Activated T-helper 17 cell treated with anti-CD3 and anti-CD28 coated beads, Interleukin-2, amount 50 U/mL, for 72 hours (primary cell): Measurements from ENCODE around the gene CACNB2. TPM values are rescaled to one million over a fixed set of nuclear protein-coding genes. Genes with fewer than 3 reads are reported as not detected.
A peak's percentile ranks its signal among the peaks of the same experiment; 100 is the strongest.

Source experiments
- ATAC-seq: fragments of 150-1000 bp; cut with Tn5 transposase; replicated peaks from 2 replicates; pipeline ENCODE4 v1.10.0; 2021; ENCODE audit warnings: mild to moderate bottlenecking, moderate library complexity
- H3K27ac Mint-ChIP-seq: one replicate; pipeline ENCODE4 v1.8.0; 2022; ENCODE audit warnings: mixed read lengths
- H3K27me3 Mint-ChIP-seq: one replicate; pipeline ENCODE4 v1.8.0; 2022; ENCODE audit warnings: mixed read lengths
- H3K36me3 Mint-ChIP-seq: one replicate; pipeline ENCODE4 v1.8.0; 2022; ENCODE audit warnings: low read depth, mild to moderate bottlenecking, mixed read lengths
- H3K4me1 Mint-ChIP-seq: one replicate; pipeline ENCODE4 v1.8.0; 2022; ENCODE audit warnings: mixed read lengths
- H3K4me3 Mint-ChIP-seq: one replicate; pipeline ENCODE4 v1.8.0; 2022; ENCODE audit warnings: mild to moderate bottlenecking, mixed read lengths
- H3K9me3 Mint-ChIP-seq: one replicate; pipeline ENCODE4 v1.8.0; 2022; ENCODE audit warnings: mixed read lengths
- total RNA-seq, 2 donors: library from RNA; stranded (reverse); gene quantifications; one replicate each; pipeline ENCODE4 v1.2.3, GENCODE V29; 2022

The CACNB2 gene
- total RNA-seq, 2 donors from 2014 or later, result not detected

GRCh38 chr10:18476076-18476647 is 335.9 kb downstream of the CACNB2 start:
- Mint-ChIP-seq H3K27me3 (no peaks in the 10 kb centered on the region), H3K4me1 (peaks cover 6% of the 10 kb centered on the region), H3K27ac (no peak overlapping the region), H3K36me3 (no peaks in the 10 kb centered on the region), H3K9me3 (no peaks in the 10 kb centered on the region), H3K4me3 (no peak overlapping the region)
- ATAC-seq, result no peak

DNA sequence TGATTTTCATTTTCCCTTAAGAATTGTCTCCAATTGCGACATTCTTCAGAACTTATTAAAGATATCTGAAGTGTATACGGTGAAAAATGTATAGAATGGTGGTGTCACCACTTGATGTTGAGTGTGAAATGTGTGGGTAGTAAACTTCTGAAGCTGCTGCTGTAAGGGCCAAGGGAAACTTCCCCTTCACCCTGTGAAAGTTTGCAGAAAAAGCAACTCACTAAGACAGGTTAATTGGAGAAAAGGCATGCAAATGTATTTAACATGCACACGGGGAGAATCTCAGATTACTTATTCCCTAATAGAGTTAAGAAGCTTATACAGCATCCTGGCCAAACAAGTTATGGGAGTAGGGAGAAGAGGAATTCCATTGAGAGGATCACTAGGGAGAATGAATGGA is 338.1 kb downstream of the CACNB2 start:
- no peak overlapping the region for H3K27ac Mint-ChIP-seq
- H3K4me3 Mint-ChIP-seq, result no peak overlapping the region
- H3K27me3 Mint-ChIP-seq, result no peaks in the 10 kb centered on the region
- no peaks in the 10 kb centered on the region for H3K9me3 Mint-ChIP-seq
- H3K36me3 Mint-ChIP-seq, result no peaks in the 10 kb centered on the region
- no peak for ATAC-seq
- no peaks in the 10 kb centered on the region for H3K4me1 Mint-ChIP-seq

DNA sequence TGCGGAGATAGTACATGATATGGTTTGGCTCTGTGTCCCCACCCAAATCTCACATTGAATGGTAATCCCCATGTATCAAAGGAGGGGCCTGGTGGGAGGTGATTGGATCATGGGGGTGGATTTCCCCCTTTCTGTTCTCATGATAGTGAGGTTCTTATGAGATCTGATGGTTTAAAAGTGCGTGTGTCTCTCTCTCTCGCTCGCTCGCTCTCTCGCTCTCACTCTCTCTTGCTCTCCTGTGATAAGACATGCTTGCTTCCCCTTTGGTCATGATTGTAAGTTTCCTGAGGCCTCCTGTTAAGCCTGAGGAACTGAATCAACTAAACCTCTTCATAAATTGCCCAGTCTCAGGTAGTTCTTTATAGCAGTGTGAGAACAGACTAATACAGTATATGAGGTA is 339.3 kb downstream of the CACNB2 start:
- Mint-ChIP-seq H3K27me3 (no peaks in the 10 kb centered on the region), H3K9me3 (no peaks in the 10 kb centered on the region), H3K27ac (no peak overlapping the region), H3K4me3 (no peak overlapping the region), H3K36me3 (no peaks in the 10 kb centered on the region), H3K4me1 (no peaks in the 10 kb centered on the region)
- ATAC-seq, result no peak

DNA sequence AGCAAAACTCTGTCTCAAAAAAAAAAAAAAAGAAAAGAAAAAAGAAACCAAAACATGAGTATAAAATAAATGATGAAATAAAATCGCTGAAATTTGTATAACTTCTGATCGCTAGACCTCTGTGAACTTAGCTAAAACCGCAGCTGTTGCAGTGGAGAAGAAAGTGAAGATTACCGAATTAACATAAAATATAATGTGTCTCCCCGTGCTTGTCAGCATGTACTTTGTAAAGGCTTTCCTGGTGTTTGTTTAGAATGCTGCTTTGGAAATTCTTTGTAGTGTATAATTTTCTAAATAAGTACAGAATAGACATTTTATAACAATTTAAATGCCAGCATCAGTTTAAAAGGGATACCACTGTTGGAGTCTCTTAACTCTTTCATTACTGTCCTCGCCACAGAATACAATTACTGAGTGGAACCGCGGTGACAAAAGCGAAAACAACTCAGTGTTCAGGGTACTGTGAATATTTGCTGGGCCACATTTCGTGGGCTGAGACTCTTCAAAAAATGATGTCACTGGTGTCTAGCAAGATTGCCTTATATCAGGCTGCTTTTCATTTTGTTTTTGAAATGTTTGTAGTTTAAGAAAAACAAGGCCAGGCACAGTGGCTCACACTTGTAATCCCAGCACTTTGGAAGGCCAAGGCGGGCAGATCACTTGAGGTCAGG is 343.4 kb downstream of the CACNB2 start:
- H3K9me3 Mint-ChIP-seq, result no peaks in the 10 kb centered on the region
- H3K27me3 Mint-ChIP-seq, result peaks cover 4% of the 10 kb centered on the region
- no peak for ATAC-seq
- no peaks in the 10 kb centered on the region for H3K4me1 Mint-ChIP-seq
- H3K4me3 Mint-ChIP-seq, result no peak overlapping the region
- H3K27ac Mint-ChIP-seq, result no peak overlapping the region
- no peaks in the 10 kb centered on the region for H3K36me3 Mint-ChIP-seq

GRCh38 chr10:18486438-18486837 is 346.2 kb downstream of the CACNB2 start:
- Mint-ChIP-seq H3K36me3 (no peaks in the 10 kb centered on the region), H3K9me3 (no peaks in the 10 kb centered on the region), H3K27me3 (peaks cover 4% of the 10 kb centered on the region), H3K4me3 (no peak overlapping the region), H3K27ac (no peak overlapping the region), H3K4me1 (no peaks in the 10 kb centered on the region)
- no peak for ATAC-seq

- ATAC-seq, result no peak
- Mint-ChIP-seq H3K27ac (no peak overlapping the region), H3K9me3 (no peaks in the 10 kb centered on the region), H3K27me3 (peaks cover 4% of the 10 kb centered on the region), H3K36me3 (no peaks in the 10 kb centered on the region), H3K4me3 (no peak overlapping the region), H3K4me1 (no peaks in the 10 kb centered on the region)
Observed at GRCh38 chr10:18490755-18491154, 350.5 kb downstream of the CACNB2 start.

GRCh38 chr10:18497806-18498369 is 357.7 kb downstream of the CACNB2 start:
- Mint-ChIP-seq H3K9me3 (no peaks in the 10 kb centered on the region), H3K36me3 (no peaks in the 10 kb centered on the region), H3K4me3 (no peak overlapping the region), H3K27ac (no peak overlapping the region), H3K4me1 (no peaks in the 10 kb centered on the region), H3K27me3 (peaks cover 3% of the 10 kb centered on the region)
- no peak for ATAC-seq

DNA sequence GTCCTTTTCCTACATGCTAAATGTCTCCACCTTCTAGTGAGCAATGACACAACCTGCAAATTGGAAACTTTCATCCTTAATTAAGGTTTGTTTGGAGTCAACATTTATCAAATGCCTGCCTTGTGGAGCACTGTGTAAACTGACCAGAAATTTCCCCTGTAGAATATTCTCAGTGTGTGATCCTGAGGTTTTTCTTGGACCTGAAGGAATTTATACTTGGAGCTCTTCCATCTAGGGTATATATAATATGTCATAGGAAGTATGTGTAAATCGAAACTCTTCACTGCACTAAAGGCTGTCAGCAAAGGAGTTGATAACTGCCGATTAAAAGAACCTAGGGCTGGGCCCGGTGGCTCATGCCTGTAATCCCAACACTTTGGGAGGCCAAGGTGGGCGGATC is 358.8 kb downstream of the CACNB2 start:
- Mint-ChIP-seq H3K4me3 (no peak overlapping the region), H3K36me3 (no peaks in the 10 kb centered on the region), H3K27ac (no peak overlapping the region), H3K9me3 (no peaks in the 10 kb centered on the region), H3K27me3 (peaks cover 3% of the 10 kb centered on the region), H3K4me1 (no peaks in the 10 kb centered on the region)
- ATAC-seq, result no peak

DNA sequence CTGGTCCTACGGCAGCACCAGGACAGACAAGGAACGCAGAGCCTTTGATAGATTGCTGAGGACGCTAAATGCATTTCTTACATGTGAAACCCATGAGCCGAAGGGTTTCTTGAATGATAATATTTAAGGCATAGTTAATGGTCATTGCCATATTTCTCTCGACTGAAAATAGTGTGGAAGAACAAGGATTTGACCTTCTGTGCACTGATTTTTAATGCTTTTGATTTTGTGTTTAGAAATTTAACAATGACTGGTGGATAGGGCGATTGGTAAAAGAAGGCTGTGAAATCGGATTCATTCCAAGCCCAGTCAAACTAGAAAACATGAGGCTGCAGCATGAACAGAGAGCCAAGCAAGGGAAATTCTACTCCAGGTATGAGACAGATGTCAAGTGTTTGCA is 360.4 kb downstream of the CACNB2 start:
- no peak for ATAC-seq
- no peaks in the 10 kb centered on the region for H3K9me3 Mint-ChIP-seq
- no peak overlapping the region for H3K27ac Mint-ChIP-seq
- H3K27me3 Mint-ChIP-seq, result peaks cover 7% of the 10 kb centered on the region
- no peak overlapping the region for H3K4me3 Mint-ChIP-seq
- H3K36me3 Mint-ChIP-seq, result no peaks in the 10 kb centered on the region
- H3K4me1 Mint-ChIP-seq, result no peaks in the 10 kb centered on the region

DNA sequence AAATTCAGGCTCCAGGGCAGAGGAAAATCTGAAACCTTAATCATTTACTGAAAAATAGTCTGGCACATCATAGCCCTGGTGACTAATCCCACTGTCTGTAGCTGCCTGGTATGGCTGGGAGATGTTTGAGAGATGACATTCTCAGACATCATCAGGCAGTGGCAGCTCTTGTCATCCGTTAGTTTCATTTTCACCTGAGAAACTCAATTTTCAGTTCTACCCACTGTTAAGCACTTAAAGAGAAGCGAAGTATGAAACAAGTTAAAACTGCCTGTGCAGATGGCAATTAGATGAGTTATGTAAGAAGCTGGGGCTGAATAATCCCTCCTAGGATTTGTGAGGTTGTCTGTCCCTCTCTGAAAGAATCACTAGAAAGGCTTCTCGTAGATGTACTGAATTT is 361.0 kb downstream of the CACNB2 start:
- peak; percentile 97 for ATAC-seq
- Mint-ChIP-seq H3K27ac (no peak overlapping the region), H3K4me1 (no peaks in the 10 kb centered on the region), H3K27me3 (peaks cover 7% of the 10 kb centered on the region), H3K4me3 (no peak overlapping the region), H3K36me3 (no peaks in the 10 kb centered on the region), H3K9me3 (no peaks in the 10 kb centered on the region)

DNA sequence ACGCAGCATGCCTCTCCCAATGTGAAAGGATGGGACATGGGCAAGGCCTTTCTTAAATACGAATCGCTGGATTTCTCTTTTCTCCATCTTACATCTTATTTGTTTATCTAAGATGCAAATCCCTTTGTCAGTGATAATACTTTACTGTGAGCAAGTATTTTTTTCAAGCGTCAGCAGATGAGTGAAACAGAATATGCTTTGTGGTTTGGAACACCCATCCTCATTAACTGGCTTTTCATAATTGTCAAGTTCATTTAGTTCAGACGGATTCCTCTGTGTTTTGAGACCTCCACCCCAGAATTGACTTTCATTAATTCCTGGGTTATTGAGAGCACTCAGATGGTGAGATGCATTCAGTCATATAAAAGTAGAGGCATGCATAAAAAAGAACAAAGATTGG is 361.4 kb downstream of the CACNB2 start:
- peak; percentile 27 for ATAC-seq
- Mint-ChIP-seq H3K4me3 (no peak overlapping the region), H3K4me1 (no peaks in the 10 kb centered on the region)

DNA sequence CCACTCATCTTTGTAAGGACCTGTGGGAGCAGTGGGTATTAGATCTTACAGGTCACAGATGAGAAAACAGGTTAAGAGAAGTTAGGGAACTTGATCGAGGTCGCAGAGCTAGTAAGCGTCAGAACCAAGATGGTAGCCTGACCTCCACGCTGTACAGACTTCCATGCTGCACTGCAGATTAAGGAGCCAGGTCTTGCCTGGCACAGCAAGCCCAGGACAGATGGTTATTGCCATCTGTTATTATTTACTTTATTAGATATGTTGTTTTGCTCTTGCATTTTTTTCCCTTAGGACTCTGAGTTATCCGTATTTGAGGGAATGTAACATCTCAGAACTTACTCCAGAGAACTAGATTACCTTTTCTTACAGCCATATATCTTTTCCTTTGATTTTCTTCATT is 363.9 kb downstream of the CACNB2 start:
- no peak overlapping the region for H3K27ac Mint-ChIP-seq
- H3K4me3 Mint-ChIP-seq, result no peak overlapping the region
- no peaks in the 10 kb centered on the region for H3K36me3 Mint-ChIP-seq
- no peaks in the 10 kb centered on the region for H3K9me3 Mint-ChIP-seq
- H3K4me1 Mint-ChIP-seq, result no peaks in the 10 kb centered on the region
- ATAC-seq, result no peak
- peaks cover 7% of the 10 kb centered on the region for H3K27me3 Mint-ChIP-seq

More for the DNA sequence above, 361.4 kb downstream of the CACNB2 start:
- H3K9me3 Mint-ChIP-seq, result no peaks in the 10 kb centered on the region
- no peak overlapping the region for H3K27ac Mint-ChIP-seq
- H3K27me3 Mint-ChIP-seq, result peaks cover 7% of the 10 kb centered on the region
- H3K36me3 Mint-ChIP-seq, result no peaks in the 10 kb centered on the region

GRCh38 chr10:18505456-18506118 is 365.4 kb downstream of the CACNB2 start:
- no peaks in the 10 kb centered on the region for H3K9me3 Mint-ChIP-seq
- peaks cover 5% of the 10 kb centered on the region for H3K27me3 Mint-ChIP-seq
- no peak overlapping the region for H3K27ac Mint-ChIP-seq
- H3K4me3 Mint-ChIP-seq, result no peak overlapping the region
- no peaks in the 10 kb centered on the region for H3K4me1 Mint-ChIP-seq
- H3K36me3 Mint-ChIP-seq, result no peaks in the 10 kb centered on the region
- ATAC-seq, result no peak

GRCh38 chr10:18508587-18508986 is 368.4 kb downstream of the CACNB2 start:
- no peak for ATAC-seq
- H3K4me3 Mint-ChIP-seq, result no peak overlapping the region
- no peaks in the 10 kb centered on the region for H3K4me1 Mint-ChIP-seq
- peaks cover 11% of the 10 kb centered on the region for H3K36me3 Mint-ChIP-seq
- H3K9me3 Mint-ChIP-seq, result peaks cover 4% of the 10 kb centered on the region
- H3K27me3 Mint-ChIP-seq, result peaks cover 4% of the 10 kb centered on the region
- no peak overlapping the region for H3K27ac Mint-ChIP-seq

DNA sequence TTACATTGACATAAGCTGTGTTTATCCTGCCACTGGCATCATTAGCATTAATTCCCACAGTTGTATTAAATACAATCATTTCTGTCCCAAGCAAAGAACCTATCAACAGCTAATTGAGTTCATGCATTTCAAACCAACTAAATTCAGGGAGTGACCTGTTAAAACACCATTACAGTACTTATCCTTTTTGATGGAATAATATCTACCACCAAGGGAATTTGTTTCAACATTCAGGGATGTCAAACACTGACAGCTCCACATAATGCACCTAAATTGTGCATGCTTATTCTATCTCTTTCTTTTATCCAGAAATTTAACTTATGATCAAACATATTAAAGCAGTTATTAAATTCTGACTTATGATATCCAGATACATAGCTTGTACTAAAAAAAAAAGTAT is 374.3 kb downstream of the CACNB2 start:
- no peak for ATAC-seq
- Mint-ChIP-seq H3K27me3 (no peaks in the 10 kb centered on the region), H3K4me1 (no peaks in the 10 kb centered on the region), H3K36me3 (peaks cover 11% of the 10 kb centered on the region), H3K27ac (no peak overlapping the region), H3K9me3 (peaks cover 9% of the 10 kb centered on the region), H3K4me3 (no peak overlapping the region)
